HCT116 (cell line): Measurements from ENCODE around the gene TMA7B. TPM values are rescaled to one million over a fixed set of nuclear protein-coding genes. Genes with fewer than 3 reads are reported as not detected.

Source experiments
- ATAC-seq: fragments of 200-7000 bp; cut with Tn5 transposase; 2 replicates; pipeline ENCODE4 v1.9.1; 2020; ENCODE audit warnings: mild to moderate bottlenecking, moderate library complexity
- BruUV-seq: library from RNA; stranded (reverse); fragments of 400-500 nt; replicated peaks from 2 replicates; lab custom pipeline; 2021; lab: Mats Ljungman, UMichigan
- CTCF ChIA-PET: fragments of 300-600 bp; sonication (Branson Sonifier 250); formaldehyde crosslinking; loops from one replicate; lab custom pipeline; 2021; ENCODE audit warnings: antibody characterized with exemption; lab: Charles Lee
- POLR2A ChIA-PET: fragments of 300-600, 350-600 bp; sonication (Branson Sonifier 250); formaldehyde crosslinking; loops from one replicate; lab custom pipeline; 2021; ENCODE audit warnings: antibody characterized with exemption; lab: Charles Lee
- RAD21 ChIA-PET, 2 experiments: fragments of 300-600 bp; sonication (Branson Sonifier 250); formaldehyde crosslinking; loops; one replicate each; lab custom pipeline; 2023; ENCODE audit warnings: low total read pairs in 2 of 2; ENCODE audit not compliant: uncharacterized antibody in 2 of 2, unreplicated experiment in 2 of 2, low non-redundant PET in 1 of 2; lab: Charles Lee
- DNase-seq: peaks from one replicate; pipeline ENCODE4 v3.0.0-alpha.2; 2010; ENCODE audit warnings: low read depth, low spot score
- H2AFZ ChIP-seq: fragments of 200-600 bp; shearing (Covaris generic), sonication (generic); 2 replicates; pipeline ENCODE4 v1.6.1; 2017; ENCODE audit warnings: low read depth, mixed run types, mixed read lengths, antibody characterized with exemption, low read length; ENCODE audit not compliant: poor library complexity, severe bottlenecking
- H3K27ac ChIP-seq: 2 replicates; pipeline ENCODE4 v1.5.1; 2012; ENCODE audit warnings: low read depth, low read length
- H3K27me3 ChIP-seq: fragments of 200-600 bp; sonication (generic); 2 replicates; pipeline ENCODE4 v1.6.1; 2016; ENCODE audit warnings: mixed run types, low read length, mixed read lengths; ENCODE audit not compliant: insufficient read depth
- H3K36me3 ChIP-seq, 2 experiments: fragments of 200-500 bp in 1 of 2; fragments of 200-600 bp in 1 of 2; sonication (Bioruptor generic) in 1 of 2; sonication (generic) in 1 of 2; 2 replicates each; pipeline versions ENCODE4 v1.5.1 to v1.6.1; 2014 to 2016; ENCODE audit warnings: low read length in 2 of 2, inconsistent platforms in 1 of 2, mixed read lengths in 1 of 2, mixed run types in 1 of 2; ENCODE audit not compliant: insufficient read depth in 2 of 2, control insufficient read depth in 1 of 2
- H3K4me1 ChIP-seq, 2 experiments: fragments of 200-600 bp in 1 of 2; sonication (generic) in 1 of 2; 2 replicates each; pipeline versions ENCODE4 v1.5.1 to v1.6.1; 2012 to 2017; ENCODE audit warnings: low read length in 2 of 2, inconsistent platforms in 1 of 2, mild to moderate bottlenecking in 1 of 2, mixed read lengths in 1 of 2, mixed run types in 1 of 2, moderate library complexity in 1 of 2; ENCODE audit not compliant: insufficient read depth in 2 of 2, control insufficient read depth in 1 of 2
- H3K4me2 ChIP-seq: fragments of 200-600 bp; sonication (generic); 2 replicates; pipeline ENCODE4 v1.6.1; 2017; ENCODE audit warnings: mixed run types, low read length, mixed read lengths
- H3K4me3 ChIP-seq, 2 experiments: fragments of 200-600 bp in 1 of 2; sonication (generic) in 1 of 2; replicated peaks in 1 of 2; 2 replicates each; pipeline ENCODE4 v1.5.1; 2011 to 2016; ENCODE audit warnings: low read length in 2 of 2, control low read depth in 1 of 2, low read depth in 1 of 2, mild to moderate bottlenecking in 1 of 2, mixed read lengths in 1 of 2, mixed run types in 1 of 2
- H3K79me2 ChIP-seq: fragments of 200-600 bp; sonication (generic); 2 replicates; pipeline ENCODE4 v1.6.1; 2017; ENCODE audit warnings: mild to moderate bottlenecking, mixed run types, low read length, moderate library complexity, mixed read lengths; ENCODE audit not compliant: insufficient read depth
- H3K9ac ChIP-seq: fragments of 200-600 bp; sonication (generic); 2 replicates; pipeline ENCODE4 v1.6.1; 2016; ENCODE audit warnings: low read length, mixed read lengths
- H3K9me2 ChIP-seq: fragments of 200-600 bp; sonication (generic), shearing (Covaris generic); 2 replicates; pipeline ENCODE4 v1.6.1; 2017; ENCODE audit warnings: mixed run types, mild to moderate bottlenecking, moderate library complexity; ENCODE audit not compliant: insufficient read depth
- H3K9me3 ChIP-seq, 2 experiments: fragments of 200-500 bp in 1 of 2; fragments of 200-600 bp in 1 of 2; sonication (Bioruptor generic) in 1 of 2; sonication (generic) in 1 of 2; 2 replicates each; pipeline ENCODE4 v1.6.1; 2014 to 2017; ENCODE audit warnings: low read length in 2 of 2, mixed read lengths in 2 of 2, inconsistent platforms in 1 of 2, low read depth in 1 of 2, mild to moderate bottlenecking in 1 of 2, mixed run types in 1 of 2, moderate library complexity in 1 of 2; ENCODE audit not compliant: control insufficient read depth in 1 of 2, insufficient read depth in 1 of 2
- H4K20me1 ChIP-seq: fragments of 200-600 bp; sonication (generic), shearing (Covaris generic); 2 replicates; pipeline ENCODE4 v1.6.1; 2017; ENCODE audit warnings: mixed run types, mild to moderate bottlenecking, moderate library complexity; ENCODE audit not compliant: insufficient read depth
- ATF3 ChIP-seq: IDR thresholded peaks from 2 replicates; pipeline ENCODE4 v1.6.1; 2012
- CBX3 ChIP-seq: IDR thresholded peaks from 2 replicates; pipeline ENCODE4 v1.6.1; 2012; ENCODE audit warnings: low read depth
- ELF1 ChIP-seq: IDR thresholded peaks from 2 replicates; pipeline ENCODE4 v1.6.1; 2012; ENCODE audit warnings: low read depth, borderline replicate concordance
- EZH2 ChIP-seq: fragments of 200-600 bp; sonication (generic); IDR thresholded peaks from 2 replicates; pipeline ENCODE4 v1.6.1; 2017; ENCODE audit warnings: antibody characterized with exemption, mixed run types
- EZH2phosphoT487 ChIP-seq: fragments of 200-600 bp; IDR thresholded peaks from 2 replicates; pipeline ENCODE4 v1.6.1; 2018; ENCODE audit warnings: antibody characterized with exemption, borderline replicate concordance
- JUND ChIP-seq: IDR thresholded peaks from 2 replicates; pipeline ENCODE4 v1.6.1; 2012
- MAX ChIP-seq: IDR thresholded peaks from 2 replicates; pipeline ENCODE4 v1.6.1; 2012
- POLR2A ChIP-seq: IDR thresholded peaks from 2 replicates; pipeline ENCODE4 v1.7.0; 2011; ENCODE audit warnings: borderline replicate concordance; ENCODE audit not compliant: insufficient read depth, insufficient read length; ENCODE audit errors: extremely low read depth
- POLR2AphosphoS5 ChIP-seq: IDR thresholded peaks from 2 replicates; pipeline ENCODE4 v1.6.1; 2011; ENCODE audit warnings: mild to moderate bottlenecking, low read depth, low read length, moderate library complexity
- RAD21 ChIP-seq: IDR thresholded peaks from 2 replicates; pipeline ENCODE4 v1.6.1; 2012; ENCODE audit warnings: low read depth, mild to moderate bottlenecking
- SIN3A ChIP-seq: IDR thresholded peaks from 2 replicates; pipeline ENCODE4 v1.6.1; 2012; ENCODE audit warnings: low read depth
- SRF ChIP-seq: IDR thresholded peaks from 2 replicates; pipeline ENCODE4 v1.6.1; 2012; ENCODE audit warnings: low read depth
- TCF7L2 ChIP-seq: IDR thresholded peaks from 2 replicates; pipeline ENCODE4 v1.7.0; 2011; ENCODE audit warnings: borderline replicate concordance, inconsistent platforms; ENCODE audit not compliant: insufficient read depth, insufficient read length; ENCODE audit errors: extremely low read depth
- YY1 ChIP-seq: IDR thresholded peaks from 2 replicates; pipeline ENCODE4 v1.6.1; 2011; ENCODE audit warnings: low read length, low read depth, moderate library complexity, mild to moderate bottlenecking; ENCODE audit not compliant: insufficient replicate concordance; ENCODE audit errors: extremely low read depth
- intact Hi-C: fragments of 100-400 bp; cut with micrococcal nuclease; formaldehyde crosslinking; loops from 2 replicates; pipeline ENCODE4 v1.10.0; 2022
- total RNA-seq: library from RNA; stranded (reverse); gene quantifications from one replicate; pipeline ENCODE4 v1.2.1, GENCODE V29; 2021; ENCODE audit not compliant: unreplicated experiment

TMA7B gene
- total RNA-seq, 1 experiment from 2014 or later, result not detected

- no peak for TF ChIP-seq EZH2phosphoT487
- TF ChIP-seq MAX, result no peak
- no peak for TF ChIP-seq RAD21
- no peak for TF ChIP-seq YY1
- TF ChIP-seq ATF3, result no peak
- no peak for TF ChIP-seq EZH2
These were observed 24.5 kb downstream of the TMA7B start (continued) for GRCh38 chr22:39984746-39985145.

- Histone ChIP-seq H3K9me3 (no peaks in the 10 kb centered on the region), H3K4me2 (no peak overlapping the region), H3K27me3 (no peaks in the 10 kb centered on the region), H3K4me1 (no peaks in the 10 kb centered on the region), H4K20me1 (no peaks in the 10 kb centered on the region), H3K4me3 (no peak overlapping the region), H3K9me2 (no peaks in the 10 kb centered on the region), H3K36me3 (no peaks in the 10 kb centered on the region), H3K79me2 (no peaks in the 10 kb centered on the region), H3K27ac (no peak overlapping the region), H2AFZ (no peak overlapping the region), H3K9ac (no peak overlapping the region)
- CTCF ChIA-PET, result no interaction called here
- BruUV-seq, result no TSS peak
- RAD21 ChIA-PET, result no interaction called here
- intact Hi-C loops, result no loop called here
- TF ChIP-seq POLR2A (no peak), SRF (no peak), JUND (no peak), ELF1 (no peak), ATF3 (no peak), TCF7L2 (no peak), POLR2AphosphoS5 (no peak), CBX3 (no peak), SIN3A (no peak)
- ATAC-seq (no peak), DNase-seq (no peak)
- POLR2A ChIA-PET, result no interaction called here
These were observed 25.3 kb downstream of the TMA7B start for GRCh38 chr22:39985383-39986035.
